HG02943 (cell line): ENCODE results near the gene TRPC4.

ENCODE experiments used
- ATAC-seq: cut with Tn5 transposase; IDR thresholded peaks from one replicate; pipeline ENCODE4 v1.9.1; 2021; ENCODE audit warnings: mild to moderate bottlenecking, low read depth, moderate library complexity; ENCODE audit not compliant: unreplicated experiment

TRPC4 gene

DNA sequence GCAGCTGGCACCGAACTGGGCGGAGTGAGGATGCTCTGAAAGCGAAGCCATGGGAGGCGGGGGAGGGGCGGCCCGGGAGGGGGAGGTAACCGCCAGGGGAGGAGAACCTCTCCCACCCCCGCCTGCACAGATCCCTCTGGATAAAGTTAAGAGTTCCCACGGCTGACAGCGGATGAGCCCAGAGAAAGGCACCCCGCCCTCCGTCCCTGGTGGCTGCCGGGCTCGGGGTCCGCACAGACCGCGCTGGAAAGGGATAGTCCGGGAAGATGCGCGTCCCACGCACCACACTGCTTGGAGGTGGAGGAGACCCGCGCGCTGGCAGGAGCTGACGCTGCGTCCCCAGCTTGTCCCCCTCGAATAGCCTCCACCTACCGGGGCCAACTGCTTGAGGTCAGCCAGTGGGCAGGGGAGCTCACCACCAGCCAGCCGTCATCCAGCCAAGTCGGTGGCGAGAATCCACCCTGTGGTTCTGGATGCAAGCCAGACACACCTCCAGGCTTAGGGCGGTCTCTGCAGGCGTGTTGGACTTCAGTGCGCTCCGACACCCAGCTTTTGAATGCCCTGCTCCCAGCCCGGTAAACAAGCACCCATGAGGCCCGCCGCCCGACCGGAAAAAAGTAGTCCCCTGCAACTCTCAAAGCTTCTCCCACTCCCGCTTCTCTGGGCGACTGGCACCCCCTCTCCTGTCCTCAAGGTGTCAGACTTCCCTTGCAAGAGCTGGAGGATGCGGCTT lies at the start of gene TRPC4:
Gene TRPC4, minus strand, starts transcription at position 17 of the 733 bp plus-strand sequence. CDS start 86,439 bp downstream, outside the sequence.
- no peak for ATAC-seq

GRCh38 chr13:37918751-37919150 lies 49.2 kb upstream of the TRPC4 start:
- no peak for ATAC-seq

DNA sequence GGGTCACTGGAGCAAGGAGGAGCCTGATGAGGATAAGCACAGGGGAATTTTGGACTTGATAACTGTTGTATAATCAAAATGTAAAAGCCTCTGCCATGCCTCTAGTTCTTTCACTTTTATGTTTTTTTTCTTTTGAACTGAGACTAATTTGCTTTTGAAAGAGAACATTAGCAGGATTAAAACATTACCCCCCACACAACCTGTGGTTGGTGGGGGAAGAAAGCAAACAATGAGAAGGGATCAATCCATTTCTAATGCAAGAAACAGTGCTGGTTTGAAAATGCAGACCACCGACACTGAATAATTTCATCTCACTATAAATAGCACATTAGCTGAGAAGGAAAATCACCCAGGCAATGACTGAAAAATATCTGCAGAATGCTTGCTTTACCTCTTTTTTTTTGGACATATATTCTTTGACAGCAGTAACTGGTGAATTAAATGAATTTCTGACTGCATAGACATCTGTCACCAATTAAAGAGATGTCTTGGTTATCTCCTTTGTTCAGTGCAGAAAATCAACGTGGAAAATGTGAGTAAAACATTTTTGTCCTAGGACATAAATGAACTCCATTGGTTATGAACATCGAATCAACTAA lies 48.6 kb upstream of the TRPC4 start:
- ATAC-seq = no peak

- no peak for ATAC-seq
Observed at GRCh38 chr13:37914781-37915391, 45.3 kb upstream of the TRPC4 start.

DNA sequence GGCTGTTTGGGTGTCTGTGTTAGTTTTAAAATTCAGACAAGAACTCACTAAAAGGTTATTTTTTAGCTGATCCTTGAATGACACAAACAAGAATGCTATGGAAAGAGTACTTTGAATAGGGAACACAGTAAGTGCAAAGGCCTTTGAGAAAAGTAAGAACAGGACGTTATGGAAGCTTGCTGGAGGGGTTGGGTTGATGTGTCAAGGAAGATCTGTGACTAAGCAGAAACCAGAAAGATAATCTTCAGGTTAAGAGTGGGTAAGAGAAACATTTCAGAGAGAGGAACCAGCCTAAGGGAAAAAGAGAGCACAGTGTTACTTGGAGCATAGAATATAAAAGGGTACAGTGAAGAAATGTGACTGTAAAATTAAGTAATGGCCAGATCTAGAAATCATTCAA lies 41.2 kb upstream of the TRPC4 start:
- ATAC-seq = no peak

DNA sequence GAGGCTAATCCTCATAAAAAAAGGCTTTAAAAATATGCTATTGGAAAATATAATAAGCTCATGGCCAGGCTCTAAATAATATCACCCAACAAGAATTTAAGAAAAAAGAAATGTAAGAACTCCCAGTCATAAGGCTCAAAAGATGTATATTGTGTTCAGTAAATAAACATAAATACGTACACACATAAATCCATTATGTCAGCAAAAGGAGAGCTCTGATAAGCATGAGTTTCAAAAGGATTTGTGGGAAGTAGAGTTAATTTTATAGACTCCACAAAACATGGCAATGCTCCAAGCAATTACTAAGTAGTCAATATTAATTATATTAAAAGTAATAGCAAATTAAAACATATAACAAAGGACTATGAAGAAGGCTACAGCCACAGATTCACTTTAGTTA lies 37.3 kb upstream of the TRPC4 start:
- ATAC-seq = no peak

- no peak for ATAC-seq
Observed at GRCh38 chr13:37905736-37906135, 36.2 kb upstream of the TRPC4 start.

GRCh38 chr13:37899753-37900152 lies 30.2 kb upstream of the TRPC4 start:
- no peak for ATAC-seq

DNA sequence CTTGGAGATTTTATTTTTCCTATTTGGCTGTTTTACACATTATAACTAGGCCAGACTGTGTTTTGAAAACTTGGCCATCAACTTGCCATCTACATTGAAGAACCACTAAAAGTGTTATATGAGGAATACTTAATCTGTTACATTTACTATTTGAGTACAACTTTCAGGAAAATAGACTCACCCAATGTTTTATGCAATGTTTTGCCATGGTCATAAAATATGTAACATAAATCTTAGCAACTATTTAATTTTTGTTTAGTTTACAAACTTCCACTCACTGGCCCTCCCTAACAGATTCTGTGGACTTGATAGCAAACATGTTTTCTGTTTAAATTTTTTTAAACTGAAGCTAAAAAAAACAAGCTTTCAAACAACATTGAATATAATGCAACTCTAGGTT lies 23.7 kb upstream of the TRPC4 start:
- no peak for ATAC-seq

DNA sequence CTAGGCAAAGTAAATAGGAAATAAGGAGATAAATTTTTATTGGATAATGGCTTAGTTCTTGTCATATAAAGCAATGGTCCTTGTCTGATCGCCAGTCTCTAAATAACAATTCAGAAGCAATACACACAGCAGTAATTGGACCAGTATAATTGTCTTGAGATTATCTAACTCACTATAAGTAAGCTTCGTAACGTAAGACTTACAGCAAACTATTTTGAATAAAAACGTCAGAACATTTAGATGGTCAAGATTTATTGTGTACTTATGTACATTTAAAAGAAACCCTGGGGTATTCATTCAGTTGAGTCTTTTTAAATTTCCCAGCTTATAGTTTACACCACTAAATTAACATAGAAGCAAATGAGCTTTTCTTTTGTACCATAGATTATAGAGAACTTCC lies 20.2 kb upstream of the TRPC4 start:
- ATAC-seq = no peak

DNA sequence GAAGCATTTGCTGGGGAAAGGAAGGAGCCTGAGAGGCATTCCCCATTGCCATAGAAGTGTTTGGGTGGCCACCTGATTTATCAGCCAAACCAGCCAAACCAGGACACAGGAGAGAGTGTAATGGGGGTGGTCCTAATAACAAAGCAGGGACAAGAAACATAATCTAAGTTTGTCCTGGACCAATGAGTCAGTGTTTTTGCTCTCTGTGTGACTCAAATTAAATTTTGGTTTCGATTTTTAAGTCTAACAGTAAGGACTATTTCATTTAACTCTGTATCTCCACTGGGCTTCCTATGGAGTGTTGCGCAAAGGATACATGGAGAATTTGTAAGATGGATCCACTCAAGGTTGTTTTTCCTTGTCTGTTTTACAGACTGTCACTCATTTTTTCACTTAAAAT lies 19.5 kb upstream of the TRPC4 start:
- ATAC-seq = no peak

DNA sequence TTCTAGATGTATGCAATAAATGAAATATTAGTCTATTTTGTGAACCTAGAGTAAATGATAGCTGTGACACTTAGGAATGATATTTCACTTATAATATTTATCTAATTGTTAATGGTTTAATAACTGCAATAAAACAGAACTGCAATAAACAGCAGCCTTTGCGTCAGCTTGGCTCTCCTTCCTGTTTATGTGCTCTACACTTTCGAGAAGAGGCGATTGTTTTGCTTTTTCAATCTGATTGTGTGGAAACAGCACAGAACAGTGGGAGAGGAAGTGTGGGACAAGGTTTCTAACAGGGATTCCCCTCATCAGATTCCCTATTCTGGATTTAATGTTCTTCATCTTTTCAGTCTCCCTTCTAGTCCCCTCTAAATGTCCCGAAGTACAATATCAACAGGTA lies 17.3 kb upstream of the TRPC4 start:
- ATAC-seq = no peak

GRCh38 chr13:37884674-37885073 lies 15.1 kb upstream of the TRPC4 start:
- no peak for ATAC-seq

GRCh38 chr13:37884026-37884425 lies 14.5 kb upstream of the TRPC4 start:
- ATAC-seq = no peak

GRCh38 chr13:37878921-37879320 lies 9.3 kb upstream of the TRPC4 start:
- no peak for ATAC-seq

GRCh38 chr13:37878496-37878895 lies 8.9 kb upstream of the TRPC4 start:
- no peak for ATAC-seq

- no peak for ATAC-seq
Observed at GRCh38 chr13:37870895-37871550, 1.5 kb upstream of the TRPC4 start.

DNA sequence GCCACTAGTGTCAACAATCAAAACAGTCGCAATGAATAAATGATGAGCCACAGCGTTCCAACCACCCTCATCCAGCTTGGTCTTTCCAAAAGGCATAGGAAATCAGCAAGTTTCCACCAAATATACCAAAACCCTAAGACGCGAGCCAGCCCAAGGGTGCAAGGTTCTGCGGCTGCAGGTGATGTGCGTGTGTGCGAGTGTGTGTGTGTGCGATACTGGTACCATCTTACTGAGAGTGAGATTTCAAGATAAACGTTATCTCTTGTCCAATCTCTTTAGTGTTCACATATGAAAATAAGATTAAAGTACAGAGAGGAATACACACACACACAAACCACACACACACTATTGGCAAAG lies 895 bp upstream of the TRPC4 start:
- no peak for ATAC-seq

DNA sequence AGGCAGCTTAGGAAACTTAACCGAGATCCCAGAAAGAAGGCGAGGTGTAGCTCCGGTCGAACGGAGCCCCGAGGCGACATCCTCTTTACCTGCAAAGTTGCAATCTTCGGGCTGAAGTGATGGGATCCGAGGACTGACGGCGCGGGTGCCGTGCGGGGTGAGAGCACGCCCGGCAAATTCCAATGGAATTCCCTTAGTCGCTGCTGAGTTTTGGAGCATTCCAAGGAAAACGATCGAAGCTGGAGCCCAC lies 141 bp downstream of the TRPC4 start:
- ATAC-seq = no peak

- no peak for ATAC-seq
Observed at GRCh38 chr13:37868691-37869505, 674 bp downstream of the TRPC4 start.

- ATAC-seq = no peak
Observed at GRCh38 chr13:37863708-37864107, 5.9 kb downstream of the TRPC4 start.
